GM23338 (cell line): ENCODE data around the gene PORCN.

Source experiments
- POLR2AphosphoS5 ChIP-seq: IDR thresholded peaks from 2 replicates; pipeline ENCODE4 v1.6.1; 2016; ENCODE audit warnings: antibody characterized with exemption, low read depth
- TF ChIP-seq, protein P1 (sequence below), 2 experiments: fragments of 200-600 bp in 1 of 2; sonication (generic) in 1 of 2; conservative IDR thresholded peaks; 2 replicates each; pipeline versions ENCODE4 v1.5.1 to v1.6.1; 2016 to 2017; ENCODE audit warnings: antibody characterized with exemption in 2 of 2, low read depth in 2 of 2, mild to moderate bottlenecking in 2 of 2, moderate library complexity in 1 of 2

DNA sequence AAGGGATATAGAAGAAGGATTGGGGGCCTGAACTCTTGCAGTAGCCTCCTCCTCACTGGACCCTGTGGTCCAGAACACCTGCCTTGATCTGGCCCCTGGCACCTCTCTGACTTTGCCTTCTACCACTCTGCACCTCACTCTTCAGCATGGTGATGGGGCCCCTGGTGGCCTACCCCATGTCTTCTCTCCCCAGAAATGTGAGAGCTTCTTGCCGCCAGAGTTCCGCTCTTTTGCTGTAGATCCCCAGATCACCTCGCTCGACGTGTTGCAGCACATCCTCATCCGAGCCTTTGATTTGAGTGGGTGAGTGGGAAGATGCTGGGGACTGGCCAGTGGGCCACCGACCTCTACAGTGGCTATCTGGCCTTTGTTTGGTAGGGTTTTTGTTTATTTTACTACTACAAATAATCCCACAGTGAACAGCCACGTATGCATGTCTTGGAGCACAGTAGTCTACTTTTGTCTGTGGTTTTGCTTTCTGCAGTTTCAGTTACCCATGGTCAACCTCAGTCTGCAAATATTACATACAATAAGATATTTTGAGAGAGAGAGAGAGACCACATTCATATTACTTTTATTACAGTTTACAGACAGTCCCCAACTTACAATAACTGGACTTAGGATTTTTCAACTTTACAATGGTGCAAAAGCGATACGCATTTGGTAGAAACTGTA, 32.5 kb downstream of the PORCN start:
- TF ChIP-seq POLR2AphosphoS5 = no peak
- TF ChIP-seq, protein P1, sequence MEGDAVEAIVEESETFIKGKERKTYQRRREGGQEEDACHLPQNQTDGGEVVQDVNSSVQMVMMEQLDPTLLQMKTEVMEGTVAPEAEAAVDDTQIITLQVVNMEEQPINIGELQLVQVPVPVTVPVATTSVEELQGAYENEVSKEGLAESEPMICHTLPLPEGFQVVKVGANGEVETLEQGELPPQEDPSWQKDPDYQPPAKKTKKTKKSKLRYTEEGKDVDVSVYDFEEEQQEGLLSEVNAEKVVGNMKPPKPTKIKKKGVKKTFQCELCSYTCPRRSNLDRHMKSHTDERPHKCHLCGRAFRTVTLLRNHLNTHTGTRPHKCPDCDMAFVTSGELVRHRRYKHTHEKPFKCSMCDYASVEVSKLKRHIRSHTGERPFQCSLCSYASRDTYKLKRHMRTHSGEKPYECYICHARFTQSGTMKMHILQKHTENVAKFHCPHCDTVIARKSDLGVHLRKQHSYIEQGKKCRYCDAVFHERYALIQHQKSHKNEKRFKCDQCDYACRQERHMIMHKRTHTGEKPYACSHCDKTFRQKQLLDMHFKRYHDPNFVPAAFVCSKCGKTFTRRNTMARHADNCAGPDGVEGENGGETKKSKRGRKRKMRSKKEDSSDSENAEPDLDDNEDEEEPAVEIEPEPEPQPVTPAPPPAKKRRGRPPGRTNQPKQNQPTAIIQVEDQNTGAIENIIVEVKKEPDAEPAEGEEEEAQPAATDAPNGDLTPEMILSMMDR (conservative IDR thresholded peaks at IDR 0.05; ENCODE audit: low read depth in 2 of 2) = no peak
